ENCODE measurements around the gene OSBPL2. TPM values are rescaled to one million over a fixed set of nuclear protein-coding genes. Genes with fewer than 3 reads are reported as not detected.

Gene OSBPL2
- polyA plus RNA-seq, 1 donor (not counting 4 experiments of a cell fraction or from before 2014, with no cell fraction given) = 15.9 TPM

DNA sequence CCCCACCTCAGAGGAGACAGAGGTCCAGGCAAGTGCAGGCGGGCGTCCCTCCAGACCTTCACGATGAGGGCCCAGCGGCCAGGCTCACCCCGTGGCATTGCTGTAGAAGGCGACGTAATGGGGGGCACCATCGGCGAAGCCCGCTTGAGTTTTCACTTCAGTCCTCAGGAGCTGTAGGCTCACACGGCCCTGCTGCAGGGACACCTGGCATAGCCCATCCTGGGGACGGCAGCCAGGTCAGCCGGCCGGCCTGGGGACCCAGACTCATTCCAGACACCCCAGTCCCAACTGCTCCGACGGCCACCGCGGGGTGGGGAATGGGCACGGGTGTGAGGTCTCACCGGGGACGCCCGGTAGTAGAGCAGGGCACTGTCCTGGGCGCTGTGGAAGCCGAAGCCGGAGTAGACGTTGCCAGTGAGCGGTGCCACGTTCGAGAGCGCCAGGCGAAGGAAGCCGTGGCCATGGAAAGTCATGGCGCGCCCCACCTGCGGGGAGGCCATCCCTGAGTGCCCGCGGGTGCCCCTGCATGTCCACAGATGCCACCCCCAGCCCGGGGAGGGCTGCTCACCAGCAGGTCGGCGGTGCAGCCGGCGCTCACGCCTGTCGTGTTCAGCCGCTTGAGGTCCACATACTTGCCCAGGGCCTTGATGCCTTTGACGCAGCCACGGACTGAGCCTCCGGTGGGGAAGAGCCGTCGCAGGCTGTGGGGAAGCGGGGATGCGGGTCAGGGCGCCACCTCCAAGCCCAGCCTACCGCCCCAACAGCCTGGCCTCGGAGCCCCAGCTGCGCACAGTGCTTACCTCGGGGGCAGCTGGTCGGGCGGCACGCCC is 73.7 kb downstream of the OSBPL2 start:
- Histone ChIP-seq H3K79me2 (ENCODE audit: control insufficient read depth, insufficient read depth, low read length) (peaks cover 11% of the 10 kb centered on the region), H3K4me2 (ENCODE audit: control insufficient read depth, extremely low read depth, insufficient read depth, low read depth, low read length) (no peak overlapping the region), H3K9me1 (ENCODE audit: control insufficient read depth, extremely low read depth, insufficient read depth, low read length) (no peaks in the 10 kb centered on the region), H3K4me1 (ENCODE audit: control insufficient read depth, extremely low read depth, insufficient read depth, low read length) (peaks cover 9% of the 10 kb centered on the region), H3K27me3 (ENCODE audit: control insufficient read depth, extremely low read depth, insufficient read depth, low read length) (no peaks in the 10 kb centered on the region), H3K36me3 (ENCODE audit: control insufficient read depth in 2 of 2, extremely low read depth in 1 of 2, insufficient read depth in 2 of 2, low read length in 2 of 2) (peaks cover 41 to 51% of the 10 kb centered on the region in 2 experiments), H2AFZ (ENCODE audit: control insufficient read depth, low read length) (no peak overlapping the region), H3K4me3 (ENCODE audit: control insufficient read depth in 2 of 3, extremely low read depth in 1 of 3, insufficient read depth in 2 of 3, low read depth in 1 of 3, low read length in 3 of 3) (no peak overlapping the region), H3K9ac (ENCODE audit: control insufficient read depth, extremely low read depth, insufficient read depth, low read length) (no peak overlapping the region), H4K20me1 (ENCODE audit: control insufficient read depth, extremely low read depth, insufficient read depth, low read length) (peaks cover 29% of the 10 kb centered on the region), H3K9me3 (ENCODE audit: control insufficient read depth, low read depth, low read length) (no peaks in the 10 kb centered on the region), H3K27ac (ENCODE audit: control insufficient read depth, insufficient read depth, low read length) (no peak overlapping the region)
- TF ChIP-seq, protein P1, sequence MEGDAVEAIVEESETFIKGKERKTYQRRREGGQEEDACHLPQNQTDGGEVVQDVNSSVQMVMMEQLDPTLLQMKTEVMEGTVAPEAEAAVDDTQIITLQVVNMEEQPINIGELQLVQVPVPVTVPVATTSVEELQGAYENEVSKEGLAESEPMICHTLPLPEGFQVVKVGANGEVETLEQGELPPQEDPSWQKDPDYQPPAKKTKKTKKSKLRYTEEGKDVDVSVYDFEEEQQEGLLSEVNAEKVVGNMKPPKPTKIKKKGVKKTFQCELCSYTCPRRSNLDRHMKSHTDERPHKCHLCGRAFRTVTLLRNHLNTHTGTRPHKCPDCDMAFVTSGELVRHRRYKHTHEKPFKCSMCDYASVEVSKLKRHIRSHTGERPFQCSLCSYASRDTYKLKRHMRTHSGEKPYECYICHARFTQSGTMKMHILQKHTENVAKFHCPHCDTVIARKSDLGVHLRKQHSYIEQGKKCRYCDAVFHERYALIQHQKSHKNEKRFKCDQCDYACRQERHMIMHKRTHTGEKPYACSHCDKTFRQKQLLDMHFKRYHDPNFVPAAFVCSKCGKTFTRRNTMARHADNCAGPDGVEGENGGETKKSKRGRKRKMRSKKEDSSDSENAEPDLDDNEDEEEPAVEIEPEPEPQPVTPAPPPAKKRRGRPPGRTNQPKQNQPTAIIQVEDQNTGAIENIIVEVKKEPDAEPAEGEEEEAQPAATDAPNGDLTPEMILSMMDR (optimal IDR thresholded peaks at IDR 0.05 in 1 of 3, IDR thresholded peaks at IDR 0.05 in 1 of 3, conservative IDR thresholded peaks at IDR 0.05 in 1 of 3; ENCODE audit: extremely low read depth in 1 of 3, insufficient read depth in 2 of 3, low read length in 3 of 3) = no peak
- no peak for TF ChIP-seq EZH2 (IDR thresholded peaks at IDR 0.05; ENCODE audit: low read length)
- FAIRE-seq (no peak), DNase-seq (ENCODE audit: low read depth, low spot score) (no peak)
- dilution Hi-C loops (cut with MboI; ENCODE audit: extremely low pct_ligation_motif_present, low sequenced_read_pairs) = no loop called here

GRCh38 chr20:62312662-62312977 is 74.3 kb downstream of the OSBPL2 start:
- DNase-seq (ENCODE audit: low read depth, low spot score) (no peak), FAIRE-seq (no peak)
- H3K79me2 ChIP-seq (ENCODE audit: control insufficient read depth, insufficient read depth, low read length) = peaks cover 6% of the 10 kb centered on the region
- H3K4me3 ChIP-seq (ENCODE audit: control insufficient read depth in 2 of 3, extremely low read depth in 1 of 3, insufficient read depth in 2 of 3, low read depth in 1 of 3, low read length in 3 of 3) = no peak overlapping the region
- H3K9ac ChIP-seq (ENCODE audit: control insufficient read depth, extremely low read depth, insufficient read depth, low read length) = no peak overlapping the region
- H2AFZ ChIP-seq (ENCODE audit: control insufficient read depth, low read length) = no peak overlapping the region
- no peaks in the 10 kb centered on the region for H3K27me3 ChIP-seq (ENCODE audit: control insufficient read depth, extremely low read depth, insufficient read depth, low read length)
- dilution Hi-C loops (cut with MboI; ENCODE audit: extremely low pct_ligation_motif_present, low sequenced_read_pairs) = no loop called here
- H3K9me3 ChIP-seq (ENCODE audit: control insufficient read depth, low read depth, low read length) = no peaks in the 10 kb centered on the region
- peaks cover 23% of the 10 kb centered on the region for H4K20me1 ChIP-seq (ENCODE audit: control insufficient read depth, extremely low read depth, insufficient read depth, low read length)
- no peak overlapping the region for H3K4me2 ChIP-seq (ENCODE audit: control insufficient read depth, extremely low read depth, insufficient read depth, low read depth, low read length)
- H3K4me1 ChIP-seq (ENCODE audit: control insufficient read depth, extremely low read depth, insufficient read depth, low read length) = peaks cover 10% of the 10 kb centered on the region
- TF ChIP-seq, protein P1 (optimal IDR thresholded peaks at IDR 0.05 in 1 of 3, IDR thresholded peaks at IDR 0.05 in 1 of 3, conservative IDR thresholded peaks at IDR 0.05 in 1 of 3; ENCODE audit: extremely low read depth in 1 of 3, insufficient read depth in 2 of 3, low read length in 3 of 3) = no peak
- TF ChIP-seq EZH2 (IDR thresholded peaks at IDR 0.05; ENCODE audit: low read length) = no peak
- H3K27ac ChIP-seq (ENCODE audit: control insufficient read depth, insufficient read depth, low read length) = no peak overlapping the region
- no peaks in the 10 kb centered on the region for H3K9me1 ChIP-seq (ENCODE audit: control insufficient read depth, extremely low read depth, insufficient read depth, low read length)
- peaks cover 42 to 51% of the 10 kb centered on the region in 2 experiments for H3K36me3 ChIP-seq (ENCODE audit: control insufficient read depth in 2 of 2, extremely low read depth in 1 of 2, insufficient read depth in 2 of 2, low read length in 2 of 2)

All from keratinocyte (primary cell).